ENCODE data around the gene DSCAM. TPM values are rescaled to one million over a fixed set of nuclear protein-coding genes. Genes with fewer than 3 reads are reported as not detected.

Gene DSCAM
- total RNA-seq, 1 donor from 2014 or later: not detected

DNA sequence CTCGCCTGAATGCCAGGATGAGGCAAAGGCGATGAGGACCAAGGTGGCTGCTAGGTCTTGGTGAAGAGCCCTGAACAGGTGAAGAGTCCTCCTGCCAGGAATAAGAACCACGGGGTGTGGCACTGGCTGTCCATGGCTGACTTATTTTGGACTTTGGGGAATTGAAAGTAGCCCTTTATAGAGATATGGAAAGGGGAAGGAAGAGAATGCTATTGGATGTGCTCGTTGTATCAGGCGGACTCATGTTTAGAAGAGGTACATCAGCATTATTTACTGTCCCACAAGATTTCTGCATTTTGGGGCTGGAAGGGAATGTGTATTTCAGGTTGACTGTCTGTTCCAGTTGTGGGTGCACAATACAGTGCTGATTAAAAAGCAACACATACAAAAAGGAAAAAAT, 465.8 kb downstream of the DSCAM start:
- Mint-ChIP-seq H3K4me3 (no peak overlapping the region), H3K27me3 (ENCODE audit: insufficient read depth, low read depth) (no peaks in the 10 kb centered on the region), H3K9me3 (peaks cover 4% of the 10 kb centered on the region), H3K27ac (no peak overlapping the region), H3K36me3 (no peaks in the 10 kb centered on the region), H3K4me1 (peaks cover 4% of the 10 kb centered on the region)
- Histone ChIP-seq H3K27ac (no peak overlapping the region), H3K36me3 (no peaks in the 10 kb centered on the region), H2AFZ (replicated peaks) (no peak overlapping the region), H3K9ac (no peak overlapping the region), H3K4me1 (peaks cover 3% of the 10 kb centered on the region), H3K4me3 (no peak overlapping the region), H3K79me2 (ENCODE audit: low read depth) (no peaks in the 10 kb centered on the region), H3K27me3 (no peaks in the 10 kb centered on the region), H3F3A (ENCODE audit: low read depth) (no peaks in the 10 kb centered on the region), H3K9me3 (ENCODE audit: low read depth) (no peaks in the 10 kb centered on the region), H4K20me1 (ENCODE audit: low read depth) (no peaks in the 10 kb centered on the region), H3K4me2 (no peak overlapping the region)
- no peak for TF ChIP-seq EZH2 (IDR thresholded peaks at IDR 0.05)
- no peak for TF ChIP-seq EZH2phosphoT487 (IDR thresholded peaks at IDR 0.05)
- TF ChIP-seq CTCF (IDR thresholded peaks at IDR 0.05): no peak
- DNase-seq (ENCODE audit: low spot score): no peak

DNA sequence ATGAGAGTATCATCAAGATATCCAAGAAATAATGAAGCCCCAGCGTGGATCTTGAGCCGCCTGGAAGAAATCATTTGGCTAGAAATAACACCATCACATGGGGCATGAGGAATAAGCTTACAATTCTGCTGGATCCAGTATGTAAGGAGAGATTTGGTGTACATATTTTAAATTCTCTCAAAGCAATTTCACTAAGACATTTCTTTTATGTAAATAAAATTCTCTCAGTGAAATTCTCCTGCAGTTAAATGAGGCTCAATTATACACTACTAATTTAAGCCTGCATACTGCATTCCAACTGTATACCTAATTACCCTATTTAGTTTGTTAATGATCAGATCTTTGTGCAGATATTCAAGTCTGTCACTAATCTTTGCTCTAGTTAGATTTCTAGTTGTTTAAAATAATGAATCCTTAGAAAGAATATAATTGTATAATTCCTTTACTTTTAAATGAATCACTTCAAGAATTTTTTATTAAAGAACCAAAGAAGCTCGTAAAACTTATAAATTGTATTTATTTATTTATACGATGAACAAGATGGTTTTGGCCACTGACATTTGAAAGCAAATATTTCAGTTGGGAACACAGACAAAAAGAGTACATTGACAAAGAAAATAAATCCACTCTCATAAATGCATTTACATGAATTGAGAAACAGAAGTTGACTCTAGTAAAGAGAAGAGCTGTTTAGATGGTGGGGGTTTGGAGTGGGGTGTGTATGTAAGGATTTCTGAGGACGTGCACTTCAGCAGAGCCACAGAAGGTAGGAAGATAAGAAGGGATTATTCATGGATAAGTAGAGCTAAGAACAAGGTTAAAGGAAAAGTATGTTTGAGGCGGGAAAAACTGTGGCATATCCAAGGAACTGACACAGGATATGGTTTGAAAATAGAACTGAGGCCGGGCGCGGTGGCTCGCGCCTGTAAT, 466.8 kb downstream of the DSCAM start:
- H3K27me3 ChIP-seq: no peaks in the 10 kb centered on the region
- no peaks in the 10 kb centered on the region for H3K27me3 Mint-ChIP-seq (ENCODE audit: insufficient read depth, low read depth)
- H3K4me3 Mint-ChIP-seq: no peak overlapping the region
- no peak for TF ChIP-seq CTCF (IDR thresholded peaks at IDR 0.05)
- no peak for TF ChIP-seq EZH2phosphoT487 (IDR thresholded peaks at IDR 0.05)
- TF ChIP-seq EZH2 (IDR thresholded peaks at IDR 0.05): no peak
- no peaks in the 10 kb centered on the region for H3F3A ChIP-seq (ENCODE audit: low read depth)
- no peaks in the 10 kb centered on the region for H3K36me3 ChIP-seq
- H3K4me1 Mint-ChIP-seq: no peaks in the 10 kb centered on the region
- no peak overlapping the region for H3K4me3 ChIP-seq
- no peak overlapping the region for H3K4me2 ChIP-seq
- H3K9ac ChIP-seq: no peak overlapping the region
- no peaks in the 10 kb centered on the region for H3K36me3 Mint-ChIP-seq
- peaks cover 4% of the 10 kb centered on the region for H3K9me3 Mint-ChIP-seq
- DNase-seq (ENCODE audit: low spot score): no peak
- H3K4me1 ChIP-seq: no peaks in the 10 kb centered on the region
- H4K20me1 ChIP-seq (ENCODE audit: low read depth): no peaks in the 10 kb centered on the region
- H2AFZ ChIP-seq (replicated peaks): no peak overlapping the region
- no peak overlapping the region for H3K27ac Mint-ChIP-seq
- H3K9me3 ChIP-seq (ENCODE audit: low read depth): no peaks in the 10 kb centered on the region
- no peaks in the 10 kb centered on the region for H3K79me2 ChIP-seq (ENCODE audit: low read depth)
- no peak overlapping the region for H3K27ac ChIP-seq

DNA sequence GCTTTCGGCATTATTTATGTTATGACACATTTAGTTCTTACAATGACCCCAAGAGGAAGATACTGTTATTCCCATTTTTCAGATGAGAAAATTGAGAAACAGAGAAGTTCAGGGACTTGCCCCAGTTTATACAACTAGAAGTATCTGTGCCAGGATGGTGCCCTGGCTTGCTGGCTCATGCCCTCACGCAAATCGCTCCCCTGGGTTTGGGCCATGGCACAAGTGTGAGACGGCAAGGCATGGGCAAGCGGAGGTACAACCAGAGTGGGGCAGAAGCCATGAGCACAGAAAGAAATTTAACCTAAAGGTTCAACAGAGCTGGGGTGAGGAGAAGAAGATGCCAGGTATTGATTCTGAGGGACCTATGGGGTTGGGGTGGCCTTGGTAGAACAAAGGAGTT, 469.8 kb downstream of the DSCAM start:
- H3K9me3 Mint-ChIP-seq: peaks cover 4% of the 10 kb centered on the region

More for the DNA sequence above, 469.8 kb downstream of the DSCAM start:
- Mint-ChIP-seq H3K36me3 (no peaks in the 10 kb centered on the region), H3K4me3 (no peak overlapping the region), H3K27me3 (ENCODE audit: insufficient read depth, low read depth) (peaks cover 2% of the 10 kb centered on the region), H3K4me1 (no peaks in the 10 kb centered on the region), H3K27ac (no peak overlapping the region)
- TF ChIP-seq EZH2phosphoT487 (IDR thresholded peaks at IDR 0.05) (no peak), CTCF (IDR thresholded peaks at IDR 0.05) (no peak), EZH2 (IDR thresholded peaks at IDR 0.05) (no peak)
- Histone ChIP-seq H2AFZ (replicated peaks) (no peak overlapping the region), H3K36me3 (no peaks in the 10 kb centered on the region), H3K9ac (no peak overlapping the region), H3F3A (ENCODE audit: low read depth) (no peaks in the 10 kb centered on the region), H3K79me2 (ENCODE audit: low read depth) (no peaks in the 10 kb centered on the region), H3K27me3 (no peaks in the 10 kb centered on the region), H3K4me1 (no peaks in the 10 kb centered on the region), H3K9me3 (ENCODE audit: low read depth) (no peaks in the 10 kb centered on the region), H4K20me1 (ENCODE audit: low read depth) (no peaks in the 10 kb centered on the region), H3K4me3 (no peak overlapping the region), H3K27ac (no peak overlapping the region), H3K4me2 (no peak overlapping the region)
- DNase-seq (ENCODE audit: low spot score): no peak
